ENCODE measurements around the gene TSHZ2.

DNA sequence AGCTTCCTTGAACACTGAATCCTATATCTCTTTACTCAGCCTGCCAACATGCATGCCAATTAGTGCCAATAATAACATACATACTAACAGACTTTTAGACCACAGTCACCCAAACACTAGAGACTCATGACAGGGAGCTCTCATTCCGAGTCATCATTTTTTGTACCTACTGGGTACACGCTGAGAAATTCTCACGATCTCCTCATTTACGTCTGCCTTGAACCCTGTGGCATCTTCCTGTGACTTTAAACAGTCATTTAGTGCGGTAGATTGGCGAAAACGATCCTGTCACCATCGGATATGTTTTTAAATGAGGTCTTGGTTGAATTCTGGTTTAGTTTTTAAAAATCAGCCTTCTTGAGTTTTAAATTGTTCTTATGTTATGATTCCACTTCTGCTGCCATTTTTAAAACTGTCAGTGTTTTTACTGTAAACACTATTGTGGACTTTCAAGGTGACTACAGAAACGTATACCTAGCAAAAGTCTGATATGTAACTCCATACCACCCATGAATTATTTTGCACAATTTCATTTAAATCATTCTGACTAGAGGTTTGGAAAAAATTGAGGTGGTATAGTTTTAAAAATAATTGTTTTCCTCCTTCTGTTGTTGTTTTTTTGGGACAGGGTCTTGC lies 275.4 kb downstream of the TSHZ2 start:
- TF ChIP-seq, protein P1, sequence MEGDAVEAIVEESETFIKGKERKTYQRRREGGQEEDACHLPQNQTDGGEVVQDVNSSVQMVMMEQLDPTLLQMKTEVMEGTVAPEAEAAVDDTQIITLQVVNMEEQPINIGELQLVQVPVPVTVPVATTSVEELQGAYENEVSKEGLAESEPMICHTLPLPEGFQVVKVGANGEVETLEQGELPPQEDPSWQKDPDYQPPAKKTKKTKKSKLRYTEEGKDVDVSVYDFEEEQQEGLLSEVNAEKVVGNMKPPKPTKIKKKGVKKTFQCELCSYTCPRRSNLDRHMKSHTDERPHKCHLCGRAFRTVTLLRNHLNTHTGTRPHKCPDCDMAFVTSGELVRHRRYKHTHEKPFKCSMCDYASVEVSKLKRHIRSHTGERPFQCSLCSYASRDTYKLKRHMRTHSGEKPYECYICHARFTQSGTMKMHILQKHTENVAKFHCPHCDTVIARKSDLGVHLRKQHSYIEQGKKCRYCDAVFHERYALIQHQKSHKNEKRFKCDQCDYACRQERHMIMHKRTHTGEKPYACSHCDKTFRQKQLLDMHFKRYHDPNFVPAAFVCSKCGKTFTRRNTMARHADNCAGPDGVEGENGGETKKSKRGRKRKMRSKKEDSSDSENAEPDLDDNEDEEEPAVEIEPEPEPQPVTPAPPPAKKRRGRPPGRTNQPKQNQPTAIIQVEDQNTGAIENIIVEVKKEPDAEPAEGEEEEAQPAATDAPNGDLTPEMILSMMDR (IDR thresholded peaks at IDR 0.05 in 4 of 5, conservative IDR thresholded peaks at IDR 0.05 in 1 of 5): no peak
- no peak for TF ChIP-seq POLR2A (IDR thresholded peaks at IDR 0.05)
